GM18517 (cell line): ENCODE measurements around the gene TACR2.
A peak's percentile ranks its signal among the peaks of the same experiment; 100 is the strongest.

Experiments used
- ATAC-seq: cut with Tn5 transposase; IDR thresholded peaks from one replicate; pipeline ENCODE4 v1.9.1; 2021; ENCODE audit warnings: mild to moderate bottlenecking, moderate library complexity; ENCODE audit not compliant: unreplicated experiment

Gene TACR2

DNA sequence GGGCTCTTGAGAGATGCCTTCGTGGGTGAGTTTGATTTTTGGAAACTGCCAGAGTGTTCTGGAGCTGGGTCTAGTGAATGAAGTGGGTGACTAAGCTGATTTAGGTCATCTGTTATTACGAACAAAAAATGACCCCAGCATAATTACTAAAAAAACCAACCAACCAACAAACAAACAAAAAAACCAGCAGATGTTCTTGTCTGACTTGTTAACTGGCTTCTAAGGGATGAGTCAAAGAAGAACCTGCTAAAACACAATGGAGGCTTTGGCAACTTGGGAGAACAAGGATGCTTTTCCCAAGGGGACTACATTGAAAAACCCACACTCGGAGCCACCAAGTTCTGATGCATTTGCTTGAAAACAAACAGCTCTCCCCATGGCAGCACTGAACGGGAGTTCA lies 11.5 kb downstream of the TACR2 start:
- ATAC-seq: no peak

DNA sequence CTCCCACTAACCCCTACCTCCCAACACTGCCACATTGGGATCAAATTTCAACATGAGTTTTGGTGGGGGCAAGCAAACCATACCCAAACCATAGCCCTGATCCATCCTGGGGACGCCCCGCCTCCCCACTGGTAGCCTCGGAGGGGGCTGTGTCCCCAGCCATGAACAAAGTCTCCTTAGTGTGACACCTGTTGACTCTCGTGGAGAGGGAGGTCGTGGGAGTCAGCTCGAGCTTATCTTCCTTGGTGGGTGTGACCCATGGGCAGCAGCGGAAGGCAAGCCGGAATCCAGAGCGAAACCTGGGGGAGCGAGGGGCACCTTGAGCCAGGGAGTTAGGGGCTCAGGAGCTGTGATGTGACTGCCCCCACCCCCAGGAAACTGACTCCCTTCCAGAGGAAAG lies 11.9 kb downstream of the TACR2 start:
- no peak for ATAC-seq

DNA sequence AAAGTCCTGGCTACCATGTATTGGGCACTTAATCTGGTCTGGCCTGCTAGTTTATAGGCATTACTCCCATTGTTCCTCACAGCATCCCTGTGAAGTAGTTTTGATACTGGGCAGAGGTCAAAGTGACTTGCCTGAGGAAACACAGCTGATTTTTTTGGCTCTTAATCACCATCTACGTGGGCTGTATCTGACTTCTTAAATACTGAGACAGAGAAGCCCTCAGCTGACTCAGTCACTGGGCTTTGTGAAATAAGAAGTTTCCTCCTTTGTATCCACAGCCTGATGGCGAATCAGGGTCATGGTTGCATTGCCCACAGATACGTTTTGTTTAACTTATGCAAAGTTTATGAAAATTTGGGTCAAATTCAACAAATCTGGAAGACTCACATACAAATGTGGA lies 13.2 kb downstream of the TACR2 start:
- no peak for ATAC-seq

DNA sequence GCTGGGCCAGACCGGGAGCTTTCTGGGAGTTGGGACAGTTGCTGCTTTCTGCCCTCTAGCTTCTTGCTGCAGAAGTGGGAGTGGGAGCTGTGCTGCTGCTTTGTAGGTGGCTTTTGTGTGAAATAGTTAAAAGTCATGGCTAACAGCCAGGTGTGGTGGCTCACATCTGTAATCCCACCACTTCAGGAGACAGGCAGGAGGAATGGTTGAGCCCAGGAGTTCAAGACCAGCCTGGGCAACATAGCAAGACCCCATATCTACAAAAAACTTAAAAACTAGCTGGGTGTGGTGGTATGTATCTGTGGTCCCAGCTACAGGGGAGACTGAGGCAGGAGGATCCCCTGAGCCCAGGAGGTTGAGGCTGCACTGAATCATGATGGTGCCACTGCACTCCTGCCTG lies 13.7 kb downstream of the TACR2 start:
- no peak for ATAC-seq

DNA sequence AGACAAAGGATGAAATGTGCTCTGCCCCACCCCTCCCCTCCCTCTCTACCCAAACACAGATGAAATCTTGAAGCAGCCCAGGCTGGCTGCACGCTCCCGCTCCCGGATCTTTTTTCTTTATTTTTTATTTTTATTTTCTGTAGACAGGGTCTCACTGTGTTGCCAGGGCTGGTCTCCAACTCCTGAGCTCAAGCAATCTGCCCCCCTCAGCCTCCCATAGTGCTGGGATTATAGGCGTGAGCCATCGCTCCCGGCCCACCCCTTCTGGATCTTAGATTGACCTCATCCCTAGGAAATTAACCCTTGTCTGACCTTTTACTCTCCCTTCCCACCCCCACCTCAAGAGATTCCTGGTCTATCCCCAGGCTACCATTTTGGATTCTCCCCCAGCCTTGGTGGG lies 14.3 kb downstream of the TACR2 start:
- no peak for ATAC-seq

DNA sequence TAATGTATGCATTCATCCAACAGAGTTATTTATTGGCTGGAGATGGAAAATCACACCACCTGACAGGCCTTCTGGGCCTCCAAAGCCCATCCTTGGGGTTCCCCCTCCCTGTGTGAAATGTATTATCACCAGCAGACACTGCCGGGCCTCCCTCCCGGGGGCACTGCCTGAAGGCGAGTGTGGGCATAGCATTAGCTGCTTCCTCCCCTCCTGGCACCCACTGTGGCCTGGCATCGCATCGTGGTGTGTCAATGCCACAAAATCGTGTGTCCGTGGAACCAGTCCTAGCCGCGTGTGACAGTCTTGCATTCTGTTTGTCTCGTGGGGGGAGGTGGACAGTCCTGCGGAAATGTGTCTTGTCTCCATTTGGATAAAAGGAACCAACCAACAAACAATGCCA lies 15.3 kb downstream of the TACR2 start:
- no peak for ATAC-seq

DNA sequence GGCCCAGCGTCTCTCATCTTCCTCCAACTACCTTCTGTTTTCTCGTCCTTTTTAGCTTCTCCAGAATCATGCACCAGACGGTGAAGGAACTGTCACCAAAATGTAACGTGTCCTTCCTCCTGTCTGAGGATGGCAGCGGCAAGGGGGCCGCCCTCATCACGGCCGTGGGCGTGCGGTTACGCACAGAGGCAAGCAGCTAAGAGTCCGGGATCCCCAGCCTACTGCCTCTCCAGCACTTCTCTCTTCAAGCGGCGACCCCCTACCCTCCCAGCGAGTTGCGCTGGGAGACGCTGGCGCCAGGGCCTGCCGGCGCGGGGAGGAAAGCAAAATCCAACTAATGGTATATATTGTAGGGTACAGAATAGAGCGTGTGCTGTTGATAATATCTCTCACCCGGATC lies 15.8 kb downstream of the TACR2 start:
- ATAC-seq: no peak

DNA sequence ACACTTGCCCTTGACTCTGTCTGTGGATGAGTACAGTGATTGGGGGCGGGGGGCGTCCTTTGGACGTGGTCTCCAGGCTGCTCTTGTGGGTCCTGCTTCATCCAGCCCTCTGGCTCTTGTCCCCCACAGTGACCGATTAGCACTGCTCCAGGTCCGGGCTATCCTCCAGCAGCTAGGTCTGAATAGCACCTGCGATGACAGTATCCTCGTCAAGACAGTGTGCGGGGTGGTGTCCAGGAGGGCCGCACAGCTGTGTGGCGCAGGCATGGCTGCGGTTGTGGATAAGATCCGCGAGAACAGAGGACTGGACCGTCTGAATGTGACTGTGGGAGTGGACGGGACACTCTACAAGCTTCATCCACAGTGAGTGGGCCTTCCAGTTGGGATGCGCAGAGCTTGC lies 18.3 kb downstream of the TACR2 start:
- no peak for ATAC-seq

DNA sequence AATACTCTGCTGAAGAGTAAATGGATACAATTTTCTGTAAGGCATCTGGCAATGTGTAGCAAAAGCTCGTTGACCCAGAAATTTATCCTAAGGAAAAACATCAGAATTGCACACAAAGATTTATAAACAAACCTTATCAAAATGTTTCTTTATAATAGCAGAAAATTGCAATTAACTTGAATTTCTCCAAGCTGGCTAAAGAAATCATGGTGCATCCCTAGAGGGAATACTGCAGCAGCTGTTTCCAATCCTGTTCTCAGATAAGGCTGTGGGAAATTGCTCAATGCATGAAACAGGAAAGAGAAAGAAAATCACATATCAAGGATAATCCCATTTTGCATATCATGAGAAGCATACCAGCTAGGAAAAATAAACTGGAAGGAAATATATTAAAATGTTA lies 18.7 kb downstream of the TACR2 start:
- no peak for ATAC-seq

DNA sequence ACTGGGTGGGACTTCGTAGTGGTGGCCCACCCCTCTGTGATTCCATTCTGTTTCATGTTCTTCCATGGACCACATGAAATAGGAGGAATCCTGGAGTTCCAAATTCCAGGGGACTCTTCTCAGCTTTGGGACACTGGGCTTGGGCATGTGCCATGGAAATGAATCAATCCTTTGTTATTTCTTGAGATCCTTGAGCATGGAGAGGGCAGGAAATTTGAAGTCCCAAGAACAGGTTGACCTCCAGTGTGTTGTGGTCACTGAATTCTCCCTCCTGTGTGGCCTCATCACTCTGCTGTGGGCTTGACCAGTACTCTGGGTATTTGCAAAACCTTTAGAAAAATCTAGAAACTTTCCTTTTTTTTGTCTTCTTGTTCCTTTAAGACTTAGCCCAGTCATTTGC lies 22.7 kb downstream of the TACR2 start:
- ATAC-seq: no peak

DNA sequence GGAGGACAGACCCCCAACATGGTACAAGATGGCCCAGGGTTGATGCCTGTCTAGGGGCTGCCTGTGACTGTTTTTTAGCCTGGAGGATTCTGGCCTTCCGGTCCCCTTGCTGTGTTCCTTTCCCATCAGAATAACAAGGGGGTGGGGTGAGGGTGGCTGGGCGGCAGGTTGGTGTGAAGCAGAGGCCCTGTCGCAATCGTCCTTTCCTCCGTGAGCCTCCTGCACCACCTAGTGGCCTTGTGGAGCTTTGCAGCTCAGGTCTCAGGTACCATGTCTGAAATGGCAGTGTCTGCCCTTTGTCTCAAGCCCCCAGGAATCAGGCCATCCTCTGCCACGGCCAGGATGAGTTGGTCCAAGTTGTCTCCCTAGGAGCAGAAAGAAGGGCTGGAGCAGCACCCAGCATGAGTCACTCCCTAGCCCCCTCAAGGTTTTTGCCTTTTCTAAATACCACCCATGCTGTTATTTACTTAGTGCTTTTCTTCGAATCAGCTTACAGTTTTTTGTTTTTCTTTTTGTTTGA lies 24.2 kb downstream of the TACR2 start:
- ATAC-seq: peak; percentile 77

DNA sequence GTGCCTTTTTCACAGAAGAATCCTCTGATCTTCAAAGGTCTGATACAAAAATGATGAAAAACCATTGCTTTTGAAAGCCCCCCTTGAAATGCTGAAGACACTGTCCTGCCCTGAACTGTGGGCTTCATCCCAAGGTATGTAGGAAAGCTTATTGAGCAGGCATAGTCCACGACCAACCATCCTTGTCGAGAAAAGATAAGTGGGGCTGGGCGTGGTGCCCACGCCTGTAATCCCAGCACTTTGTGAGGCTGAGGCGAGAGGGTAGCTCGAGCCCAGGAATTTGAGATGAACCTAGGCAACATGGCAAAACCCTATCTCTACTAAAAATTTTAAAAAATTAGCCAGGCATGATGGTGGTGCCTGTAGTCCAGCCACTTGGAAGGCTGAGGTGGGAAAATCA lies 25.6 kb downstream of the TACR2 start:
- ATAC-seq: no peak

DNA sequence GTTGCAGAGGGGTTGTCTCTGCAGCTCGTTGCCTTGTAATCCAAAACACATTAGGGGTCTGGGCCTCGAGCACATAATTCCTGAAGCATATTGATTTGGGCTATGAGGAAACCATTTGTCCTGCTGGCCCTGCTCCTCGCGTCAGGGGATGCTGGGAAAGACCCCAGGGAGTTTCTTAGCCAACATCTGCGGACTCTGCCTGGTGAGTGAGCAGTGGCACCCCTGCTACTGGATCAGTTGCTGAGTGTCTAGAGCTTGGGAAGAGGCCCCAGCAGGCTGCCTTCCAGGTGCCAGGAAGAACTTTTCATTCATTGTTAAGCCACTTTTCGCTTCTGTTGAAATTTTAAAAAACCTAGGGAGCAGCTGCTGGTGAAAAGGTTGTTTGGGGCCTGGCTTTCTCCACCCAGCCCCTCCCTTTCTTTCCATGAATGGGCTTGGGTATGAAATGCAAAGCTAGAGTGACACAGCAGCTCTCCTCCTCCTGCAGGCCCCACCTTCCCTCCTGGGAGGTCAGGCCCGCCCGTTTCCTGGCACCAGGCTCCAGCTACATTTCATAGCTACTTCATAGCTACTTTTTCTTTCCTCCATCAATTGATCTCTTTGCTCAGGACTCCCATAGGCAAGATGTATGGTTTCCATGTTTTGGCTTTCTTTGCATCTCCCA lies 26.8 kb downstream of the TACR2 start:
- ATAC-seq: no peak

DNA sequence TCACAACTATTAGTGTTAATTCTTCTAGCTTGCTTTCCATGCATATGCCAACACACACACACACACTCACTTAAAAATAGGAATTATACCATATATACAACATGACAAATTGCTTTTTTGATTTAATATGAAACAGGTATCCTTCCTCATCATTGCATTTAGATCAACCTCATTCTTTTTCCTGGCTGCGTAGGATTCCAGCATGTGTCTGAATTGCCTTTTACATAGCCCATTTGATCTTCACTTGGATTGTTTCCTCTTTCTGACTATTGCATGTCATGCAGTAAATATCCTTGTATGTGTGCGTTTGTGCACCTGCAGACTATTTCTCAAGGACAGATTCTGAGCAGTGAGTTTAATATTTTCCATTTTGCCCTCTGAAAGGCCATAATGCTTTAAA lies 28.2 kb downstream of the TACR2 start:
- no peak for ATAC-seq

DNA sequence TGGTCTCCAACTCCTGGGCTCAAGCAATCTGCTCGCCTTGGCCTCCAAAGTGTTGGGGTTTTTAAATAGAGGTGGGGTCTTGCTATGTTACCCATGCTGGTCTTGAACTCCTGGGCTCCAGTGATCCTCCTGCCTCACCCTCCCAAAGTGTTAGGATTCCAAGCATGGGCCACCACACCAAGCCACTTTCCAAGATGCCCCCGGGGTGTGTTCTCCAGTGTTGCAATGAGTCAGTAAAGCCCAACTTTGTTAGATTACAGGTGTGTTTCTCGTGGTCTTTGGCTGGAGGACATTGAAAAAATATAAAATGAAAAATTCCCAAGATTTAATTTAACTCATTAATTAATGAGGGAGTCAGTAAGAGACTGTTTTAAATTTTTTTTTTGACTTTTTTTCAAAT lies 29.2 kb downstream of the TACR2 start:
- no peak for ATAC-seq

DNA sequence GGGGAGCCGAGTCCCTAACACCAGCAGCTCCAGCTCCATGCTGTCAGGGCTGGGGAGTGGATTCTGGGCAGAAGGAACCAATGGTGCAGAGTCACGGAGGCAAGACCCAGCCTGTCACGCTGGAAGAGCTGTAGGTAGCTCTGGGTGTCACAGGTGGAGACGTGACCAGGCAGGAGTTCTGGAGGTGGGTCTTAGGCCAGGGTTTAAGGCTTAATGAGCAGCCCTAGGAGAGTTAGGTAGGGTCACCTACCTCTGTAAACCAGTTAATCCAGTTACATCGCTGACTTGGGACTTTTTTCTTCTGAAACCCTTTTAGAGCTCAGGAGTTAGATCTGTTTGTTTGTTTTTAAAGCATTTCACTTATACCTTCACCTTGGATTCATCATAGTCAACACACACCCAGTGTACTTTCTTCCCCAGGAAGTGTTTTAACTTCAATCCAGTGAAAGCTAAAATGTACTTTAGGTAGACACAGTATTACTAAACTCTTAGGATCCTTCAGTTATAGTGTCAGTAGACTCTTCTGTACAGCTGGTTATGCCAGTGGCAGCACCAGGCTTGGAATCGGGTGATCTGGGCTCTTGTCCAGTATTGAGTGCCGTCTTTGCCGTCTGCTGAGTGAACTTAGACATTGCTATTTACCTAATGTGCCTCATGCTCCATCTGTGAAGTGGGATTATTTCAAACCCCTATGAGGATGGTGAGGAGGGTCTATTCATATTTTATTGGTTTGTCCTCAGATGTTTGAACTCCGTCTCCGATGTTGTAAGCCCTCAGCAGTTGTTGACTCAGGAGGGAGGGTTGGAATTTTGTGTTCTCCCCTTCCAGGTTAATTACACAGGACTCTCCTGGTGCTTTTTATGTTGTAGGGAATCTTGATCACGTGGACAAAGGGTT lies 31.0 kb downstream of the TACR2 start:
- no peak for ATAC-seq

DNA sequence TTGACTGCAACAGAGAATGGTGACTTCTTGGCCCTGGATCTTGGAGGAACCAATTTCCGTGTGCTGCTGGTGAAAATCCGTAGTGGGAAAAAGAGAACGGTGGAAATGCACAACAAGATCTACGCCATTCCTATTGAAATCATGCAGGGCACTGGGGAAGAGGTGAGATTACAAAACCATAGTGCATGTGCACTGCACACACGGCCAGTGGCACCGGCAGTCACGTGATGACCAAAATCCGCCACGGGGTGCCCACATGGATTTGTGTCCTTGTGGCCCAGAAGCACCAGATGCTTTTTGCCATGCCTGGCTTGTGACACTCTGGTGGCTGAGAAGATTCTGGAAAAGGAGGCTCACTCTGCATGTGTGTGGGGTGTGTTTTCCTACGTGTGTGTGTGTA lies 32.4 kb downstream of the TACR2 start:
- no peak for ATAC-seq

DNA sequence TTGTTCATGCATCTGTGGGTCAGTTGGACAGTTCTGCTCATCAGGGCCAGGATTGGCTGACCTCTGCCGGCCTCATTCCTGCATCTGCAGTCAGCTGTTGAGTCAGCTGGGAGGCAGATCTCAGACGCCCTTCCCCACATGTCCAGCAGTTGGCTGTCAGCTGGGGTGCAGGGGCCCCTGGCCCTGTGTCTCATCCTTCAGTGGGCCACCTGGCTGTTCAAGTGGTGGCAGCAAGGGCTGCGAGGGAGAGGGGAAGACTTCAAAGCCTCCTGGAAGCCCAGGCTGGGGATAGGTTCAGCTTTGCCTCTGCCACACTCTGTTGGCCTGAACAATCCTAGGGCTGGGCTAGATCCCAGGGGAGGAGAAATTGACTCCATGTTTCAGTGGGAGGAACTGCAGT lies 33.2 kb downstream of the TACR2 start:
- no peak for ATAC-seq

DNA sequence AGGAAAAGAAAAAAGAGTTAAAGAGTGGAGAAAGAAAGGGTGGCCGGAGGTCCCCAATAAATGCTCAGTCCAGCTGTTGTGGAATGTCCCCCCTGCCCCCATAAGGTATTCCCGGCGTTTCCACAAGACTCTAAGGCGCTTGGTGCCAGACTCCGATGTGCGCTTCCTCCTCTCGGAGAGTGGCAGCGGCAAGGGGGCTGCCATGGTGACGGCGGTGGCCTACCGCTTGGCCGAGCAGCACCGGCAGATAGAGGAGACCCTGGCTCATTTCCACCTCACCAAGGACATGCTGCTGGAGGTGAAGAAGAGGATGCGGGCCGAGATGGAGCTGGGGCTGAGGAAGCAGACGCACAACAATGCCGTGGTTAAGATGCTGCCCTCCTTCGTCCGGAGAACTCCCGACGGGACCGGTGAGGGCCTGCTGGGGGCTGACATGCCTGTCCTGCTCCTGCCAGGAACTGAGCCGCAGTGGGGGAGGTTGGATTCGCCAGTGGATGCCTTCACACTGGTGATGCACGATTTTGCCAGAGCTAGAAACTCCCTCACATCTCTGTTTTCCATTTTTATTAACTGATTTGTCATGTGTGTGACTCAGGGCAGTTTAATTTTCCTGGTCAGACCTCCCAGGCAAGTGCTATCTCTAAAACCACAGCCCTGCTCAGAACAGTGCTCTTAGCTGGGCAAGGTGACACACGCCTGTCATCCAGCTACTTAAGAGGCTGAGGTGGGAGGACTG lies 34.2 kb downstream of the TACR2 start:
- ATAC-seq: no peak

DNA sequence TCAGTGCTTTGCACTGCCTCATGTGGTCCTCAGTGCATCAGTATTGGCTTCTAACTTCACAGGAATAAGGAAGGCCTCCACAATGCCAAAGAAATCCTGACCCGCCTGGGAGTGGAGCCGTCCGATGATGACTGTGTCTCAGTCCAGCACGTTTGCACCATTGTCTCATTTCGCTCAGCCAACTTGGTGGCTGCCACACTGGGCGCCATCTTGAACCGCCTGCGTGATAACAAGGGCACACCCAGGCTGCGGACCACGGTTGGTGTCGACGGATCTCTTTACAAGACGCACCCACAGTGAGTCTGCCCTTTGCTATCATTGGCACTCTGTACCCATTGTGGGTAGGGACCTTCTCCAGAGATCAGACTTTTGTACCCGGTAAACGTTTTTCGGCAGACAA lies 36.9 kb downstream of the TACR2 start:
- no peak for ATAC-seq

DNA sequence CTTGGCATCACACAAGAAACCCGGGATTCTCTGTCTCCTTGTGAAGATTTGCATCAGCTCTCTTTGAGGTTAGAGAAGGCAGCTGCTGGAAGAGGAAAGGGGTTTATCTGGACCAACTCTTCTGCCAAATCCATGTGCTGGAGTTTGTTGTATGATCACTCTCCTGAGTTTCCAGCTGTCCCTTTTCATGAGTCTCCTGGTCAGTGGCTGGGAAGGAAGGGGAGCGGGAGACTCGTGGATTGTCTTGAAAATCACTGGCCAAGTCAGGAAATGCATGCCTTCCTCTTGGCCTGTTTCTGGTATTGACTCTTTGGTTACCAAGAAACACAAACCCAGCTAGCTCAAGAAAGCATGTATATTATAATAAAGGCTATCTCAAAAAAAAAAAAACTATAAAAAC lies 38.8 kb downstream of the TACR2 start:
- no peak for ATAC-seq

DNA sequence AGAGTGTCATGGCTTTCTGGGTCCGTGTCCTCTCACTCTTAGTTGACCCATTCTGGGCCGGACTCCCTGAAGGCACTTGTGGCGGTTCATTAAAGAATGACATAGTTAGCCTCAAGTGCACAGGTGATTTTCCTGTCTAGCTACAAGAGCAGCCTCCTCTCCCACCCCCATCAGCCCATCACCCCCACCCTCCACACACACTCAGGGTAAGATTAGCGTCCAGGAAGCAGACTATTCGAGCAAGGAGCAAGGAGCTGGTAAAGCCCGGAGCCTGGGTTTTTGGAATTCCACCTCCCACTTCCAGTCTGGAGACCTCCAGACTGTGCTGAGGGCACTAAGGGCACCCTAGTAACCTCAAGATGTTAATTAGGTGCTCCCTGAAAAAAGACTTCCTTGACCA lies 39.5 kb downstream of the TACR2 start:
- ATAC-seq: no peak
